CD14-positive monocyte (primary cell): Measurements from ENCODE around the gene SPTLC2. TPM values are rescaled to one million over a fixed set of nuclear protein-coding genes. Genes with fewer than 3 reads are reported as not detected.

ENCODE experiments used
- DNase-seq, 3 donors: peaks; one replicate each; pipeline ENCODE4 v3.0.0-alpha.2; 2011 to 2022
- H2AFZ ChIP-seq: 2 replicates; pipeline ENCODE4 v1.6.0; 2012; ENCODE audit warnings: mild to moderate bottlenecking, low read depth, low read length, inconsistent platforms; ENCODE audit not compliant: insufficient read depth, poor library complexity, severe bottlenecking
- H3K27ac ChIP-seq, 2 donors: 1 replicate in 1 of 2; 2 replicates in 1 of 2; pipeline ENCODE4 v1.5.1; 2012 to 2013; ENCODE audit warnings: low read length in 2 of 2, control low read depth in 1 of 2, inconsistent platforms in 1 of 2, low read depth in 1 of 2, mild to moderate bottlenecking in 1 of 2
- H3K27me3 ChIP-seq, 2 donors: one replicate each; pipeline versions ENCODE4 v1.6.0 to v1.6.1; 2011 to 2013; ENCODE audit warnings: low read length in 2 of 2; ENCODE audit not compliant: control insufficient read depth in 2 of 2, insufficient read depth in 2 of 2
- H3K36me3 ChIP-seq, 2 donors: replicated peaks in 1 of 2; 1 replicate in 1 of 2; 2 replicates in 1 of 2; pipeline versions ENCODE4 v1.5.1 to v1.6.1; 2012 to 2013; ENCODE audit warnings: low read length in 2 of 2, control low read depth in 1 of 2, inconsistent platforms in 1 of 2, mild to moderate bottlenecking in 1 of 2; ENCODE audit not compliant: insufficient read depth in 2 of 2, control insufficient read depth in 1 of 2
- H3K4me1 ChIP-seq, 2 donors: 1 replicate in 1 of 2; 2 replicates in 1 of 2; pipeline versions ENCODE4 v1.5.1 to v1.6.1; 2012 to 2013; ENCODE audit warnings: low read length in 2 of 2, control low read depth in 1 of 2, inconsistent platforms in 1 of 2, mild to moderate bottlenecking in 1 of 2, moderate library complexity in 1 of 2; ENCODE audit not compliant: insufficient read depth in 2 of 2, control insufficient read depth in 1 of 2
- H3K4me2 ChIP-seq: replicated peaks from 2 replicates; pipeline ENCODE3; 2012; ENCODE audit warnings: low read length, moderate library complexity, mild to moderate bottlenecking; ENCODE audit not compliant: poor library complexity, severe bottlenecking; ENCODE audit errors: extremely low read depth
- H3K4me3 ChIP-seq, 3 experiments: fragments of 200-600 bp in 1 of 3; sonication (generic) in 1 of 3; replicated peaks in 1 of 3; 1 replicate in 2 of 3; 2 replicates in 1 of 3; pipeline ENCODE4 v1.5.1; 2011 to 2013; ENCODE audit warnings: low read length in 3 of 3, mild to moderate bottlenecking in 3 of 3, control low read depth in 2 of 3, low read depth in 2 of 3, inconsistent platforms in 1 of 3, moderate library complexity in 1 of 3
- H3K79me2 ChIP-seq: 2 replicates; pipeline ENCODE4 v1.6.0; 2012; ENCODE audit warnings: mild to moderate bottlenecking, control low read depth, inconsistent platforms, low read length, moderate library complexity; ENCODE audit not compliant: insufficient read depth
- H3K9ac ChIP-seq: 2 replicates; pipeline ENCODE4 v1.6.0; 2017; ENCODE audit warnings: low read length, mild to moderate bottlenecking; ENCODE audit not compliant: insufficient read depth, poor library complexity, severe bottlenecking
- H3K9me3 ChIP-seq, 2 donors: replicated peaks in 1 of 2; 1 replicate in 1 of 2; 2 replicates in 1 of 2; pipeline versions ENCODE4 v1.5.1 to v1.6.1; 2012 to 2013; ENCODE audit warnings: low read length in 2 of 2, control low read depth in 1 of 2; ENCODE audit not compliant: control insufficient read depth in 1 of 2, insufficient read depth in 1 of 2
- H4K20me1 ChIP-seq: 2 replicates; pipeline ENCODE4 v1.6.0; 2012; ENCODE audit warnings: mild to moderate bottlenecking, low read length, control low read depth, moderate library complexity; ENCODE audit not compliant: insufficient read depth
- H3K27ac Mint-ChIP-seq, 7 donors: one replicate each; pipeline ENCODE4 v1.8.0; 2020; ENCODE audit warnings: mild to moderate bottlenecking in 7 of 7, mixed read lengths in 7 of 7, moderate library complexity in 6 of 7, inconsistent platforms in 2 of 7
- H3K27me3 Mint-ChIP-seq, 3 donors: one replicate each; pipeline ENCODE4 v1.8.0; 2021 to 2022; ENCODE audit warnings: low read depth in 3 of 3, mild to moderate bottlenecking in 3 of 3, mixed read lengths in 3 of 3, moderate library complexity in 3 of 3, inconsistent platforms in 1 of 3
- H3K36me3 Mint-ChIP-seq, 2 donors: one replicate each; pipeline ENCODE4 v1.8.0; 2020; ENCODE audit warnings: mixed read lengths in 2 of 2, inconsistent platforms in 1 of 2, mild to moderate bottlenecking in 1 of 2
- H3K4me1 Mint-ChIP-seq: one replicate; pipeline ENCODE4 v1.8.0; 2020; ENCODE audit warnings: mild to moderate bottlenecking, mixed read lengths
- H3K4me3 Mint-ChIP-seq, 2 donors: one replicate each; pipeline ENCODE4 v1.8.0; 2020; ENCODE audit warnings: mild to moderate bottlenecking in 2 of 2, mixed read lengths in 2 of 2, moderate library complexity in 1 of 2
- H3K9me3 Mint-ChIP-seq, 7 donors: one replicate each; pipeline ENCODE4 v1.8.0; 2020 to 2022; ENCODE audit warnings: mixed read lengths in 7 of 7, mild to moderate bottlenecking in 6 of 7, moderate library complexity in 6 of 7, inconsistent platforms in 2 of 7
- WGBS: methylation state at CpG from one replicate; pipeline ENCODE4 v1.1.5; 2013; ENCODE audit warnings: missing lambda C conversion rate; ENCODE audit not compliant: insufficient coverage; 5-methylcytosine and 5-hydroxymethylcytosine counted together
- intact Hi-C, 2 donors: fragments of 100-400 bp; cut with micrococcal nuclease; formaldehyde crosslinking; loops; one replicate each; pipeline versions ENCODE4 v1.15.0 to v1.15.1; 2023
- polyA plus RNA-seq, 3 donors: library from polyadenylated mRNA; depleted of rRNA in 1 of 3; unstranded in 2 of 3; stranded (reverse) in 1 of 3; fragments of 300-500 nt in 2 of 3; fragments of >200 nt in 1 of 3; fragmentation: Illumina TruSeq in 2 of 3; gene quantifications; 1 replicate in 2 of 3; 2 replicates in 1 of 3; pipeline ENCODE4 v1.2.3, GENCODE V29; 2012 to 2021
- TF ChIP-seq, protein P1 (sequence below): fragments of 200-600 bp; IDR thresholded peaks from one replicate; pipeline ENCODE4 v1.8.0; 2022; ENCODE audit warnings: antibody characterized with exemption, mild to moderate bottlenecking

SPTLC2 gene
- polyA plus RNA-seq, 3 donors, result 38.1 to 81.9 (median 73.1) TPM

GRCh38 chr14:77620222-77620870 is 3.9 kb upstream of the SPTLC2 start:
- no peaks in the 10 kb centered on the region for H3K36me3 Mint-ChIP-seq
- Histone ChIP-seq H3K27ac (no peak overlapping the region), H3K4me2 (no peak overlapping the region), H3K27me3 (no peaks in the 10 kb centered on the region), H3K4me1 (peaks cover 8 to 19% of the 10 kb centered on the region in 2 donors), H3K79me2 (peaks cover 8% of the 10 kb centered on the region), H3K9me3 (no peaks in the 10 kb centered on the region), H3K9ac (no peak overlapping the region), H3K4me3 (no peak overlapping the region), H4K20me1 (peaks cover 5% of the 10 kb centered on the region), H3K36me3 (no peaks in the 10 kb centered on the region), H2AFZ (no peak overlapping the region)
- TF ChIP-seq, protein P1, sequence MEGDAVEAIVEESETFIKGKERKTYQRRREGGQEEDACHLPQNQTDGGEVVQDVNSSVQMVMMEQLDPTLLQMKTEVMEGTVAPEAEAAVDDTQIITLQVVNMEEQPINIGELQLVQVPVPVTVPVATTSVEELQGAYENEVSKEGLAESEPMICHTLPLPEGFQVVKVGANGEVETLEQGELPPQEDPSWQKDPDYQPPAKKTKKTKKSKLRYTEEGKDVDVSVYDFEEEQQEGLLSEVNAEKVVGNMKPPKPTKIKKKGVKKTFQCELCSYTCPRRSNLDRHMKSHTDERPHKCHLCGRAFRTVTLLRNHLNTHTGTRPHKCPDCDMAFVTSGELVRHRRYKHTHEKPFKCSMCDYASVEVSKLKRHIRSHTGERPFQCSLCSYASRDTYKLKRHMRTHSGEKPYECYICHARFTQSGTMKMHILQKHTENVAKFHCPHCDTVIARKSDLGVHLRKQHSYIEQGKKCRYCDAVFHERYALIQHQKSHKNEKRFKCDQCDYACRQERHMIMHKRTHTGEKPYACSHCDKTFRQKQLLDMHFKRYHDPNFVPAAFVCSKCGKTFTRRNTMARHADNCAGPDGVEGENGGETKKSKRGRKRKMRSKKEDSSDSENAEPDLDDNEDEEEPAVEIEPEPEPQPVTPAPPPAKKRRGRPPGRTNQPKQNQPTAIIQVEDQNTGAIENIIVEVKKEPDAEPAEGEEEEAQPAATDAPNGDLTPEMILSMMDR, result no peak
- H3K27me3 Mint-ChIP-seq, result peaks cover 0 to 3% (median 0%) of the 10 kb centered on the region in 3 donors
- H3K27ac Mint-ChIP-seq, result peak overlapping the region in 1 of 7 donors; percentile 3
- H3K4me1 Mint-ChIP-seq, result peaks cover 24% of the 10 kb centered on the region
- DNase-seq, result no peak
- H3K4me3 Mint-ChIP-seq, result no peak overlapping the region
- WGBS, result 93% methylated on average over 13 of the region's 16 CpGs
- H3K9me3 Mint-ChIP-seq, result peaks cover 0 to 3% (median 0%) of the 10 kb centered on the region in 7 donors
- intact Hi-C loops, result no loop called here

DNA sequence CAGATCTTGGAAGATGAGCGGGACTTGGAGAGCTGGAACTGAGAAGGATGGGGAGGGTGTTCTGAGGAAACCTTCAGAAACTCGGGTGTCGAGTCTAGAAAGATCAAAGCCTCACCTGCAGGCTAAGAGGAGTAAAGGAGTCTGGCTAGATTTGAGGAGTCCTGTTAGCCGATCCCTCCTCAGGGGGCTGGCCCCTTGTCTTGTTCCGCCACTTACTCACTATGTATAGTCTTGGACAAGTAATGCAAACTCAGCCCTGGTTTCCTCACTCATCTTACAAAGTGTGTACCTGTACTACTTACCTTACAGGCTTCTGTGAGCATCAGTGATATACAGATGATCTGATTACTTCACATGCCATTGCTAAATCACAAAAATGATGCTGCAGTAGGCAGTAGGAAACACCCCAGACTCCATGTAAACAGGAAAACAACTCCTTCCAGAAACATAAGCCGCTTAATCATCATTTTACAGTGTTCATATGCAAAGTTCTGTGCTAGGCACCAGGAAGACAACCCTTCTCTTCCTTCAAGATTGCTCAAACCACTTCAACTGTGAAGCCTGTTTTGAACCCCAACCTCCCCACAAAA is 2.0 kb upstream of the SPTLC2 start:
- intact Hi-C loops, result loop anchor here (10.0 kb wide), 1 partner anchor 54 kb away; no protein-coding TSS in a partner anchor
- Histone ChIP-seq H3K9ac (no peak overlapping the region), H3K79me2 (peaks cover 27% of the 10 kb centered on the region), H3K4me1 (peaks cover 19 to 38% of the 10 kb centered on the region in 2 donors), H3K27ac (peak overlapping the region in 1 of 2 donors; percentile 26), H3K36me3 (peaks cover 0 to 6% of the 10 kb centered on the region in 2 donors), H2AFZ (peak overlapping the region; percentile 37), H3K4me2 (no peak overlapping the region), H3K27me3 (no peaks in the 10 kb centered on the region), H3K4me3 (no peak overlapping the region), H4K20me1 (peaks cover 22% of the 10 kb centered on the region), H3K9me3 (no peaks in the 10 kb centered on the region)
- Mint-ChIP-seq H3K9me3 (peaks cover 0 to 3% (median 0%) of the 10 kb centered on the region in 7 donors), H3K27ac (peak overlapping the region in 4 of 7 donors; percentile 36 to 85 (median 72)), H3K27me3 (peaks cover 0 to 3% (median 2%) of the 10 kb centered on the region in 3 donors), H3K4me3 (no peak overlapping the region), H3K4me1 (peaks cover 43% of the 10 kb centered on the region), H3K36me3 (peaks cover 10 to 12% of the 10 kb centered on the region in 2 donors)
- 91% methylated on average over 4 of the region's 6 CpGs for WGBS
- TF ChIP-seq, protein P1, result no peak
- peak in 1 of 3 donors; percentile 18 for DNase-seq
